Esophagus muscularis mucosa (tissue), 4 donors: ENCODE data around the gene GATAD2B. TPM values are rescaled to one million over a fixed set of nuclear protein-coding genes. Genes with fewer than 3 reads are reported as not detected.

Source experiments
- DNase-seq: peaks from one replicate; pipeline ENCODE4 v3.0.0-alpha.2; 2017; ENCODE audit errors: extremely low spot score
- H3K27ac ChIP-seq, 4 donors: fragments of 200-600 bp; sonication (generic); replicated peaks in 1 of 4; 1 replicate in 3 of 4; 2 replicates in 1 of 4; pipeline ENCODE4 v1.5.1; 2016 to 2019; ENCODE audit warnings: mild to moderate bottlenecking in 1 of 4
- H3K27me3 ChIP-seq, 4 donors: fragments of 200-600 bp; sonication (generic); one replicate each; pipeline versions ENCODE4 v1.5.1 to v1.6.0; 2016 to 2019
- H3K36me3 ChIP-seq, 4 donors: fragments of 200-600 bp; sonication (generic); one replicate each; pipeline ENCODE4 v1.5.1; 2016 to 2019
- H3K4me1 ChIP-seq, 4 donors: fragments of 200-600 bp; sonication (generic); one replicate each; pipeline ENCODE4 v1.5.1; 2016 to 2019
- H3K4me3 ChIP-seq, 4 donors: fragments of 200-600 bp; sonication (generic); 1 replicate in 2 of 4; 2 replicates in 2 of 4; pipeline ENCODE4 v1.5.1; 2016 to 2019; ENCODE audit warnings: mild to moderate bottlenecking in 4 of 4, moderate library complexity in 1 of 4
- H3K9me3 ChIP-seq, 4 donors: fragments of 200-600 bp; sonication (generic); 1 replicate in 3 of 4; 2 replicates in 1 of 4; pipeline ENCODE4 v1.5.1; 2016 to 2019
- CTCF ChIP-seq, 3 experiments: fragments of 200-600 bp in 2 of 3; fragments of 450-650 bp in 1 of 3; sonication (generic) in 2 of 3; IDR thresholded peaks; one replicate each; pipeline ENCODE4 v1.5.1; 2017 to 2019; ENCODE audit warnings: antibody characterized with exemption in 3 of 3, mild to moderate bottlenecking in 2 of 3, moderate library complexity in 1 of 3
- EP300 ChIP-seq: sonication (generic); formaldehyde crosslinking; IDR thresholded peaks from one replicate; pipeline ENCODE4 v1.6.1; 2017; ENCODE audit warnings: antibody characterized with exemption
- POLR2A ChIP-seq: fragments of 450-650 bp; IDR thresholded peaks from one replicate; pipeline ENCODE4 v1.6.1; 2017; ENCODE audit warnings: antibody characterized with exemption, moderate library complexity, mild to moderate bottlenecking, low read depth
- POLR2AphosphoS5 ChIP-seq, 2 donors: sonication (generic); formaldehyde crosslinking; IDR thresholded peaks; one replicate each; pipeline ENCODE4 v1.6.1; 2017; ENCODE audit warnings: antibody characterized with exemption in 2 of 2
- WGBS: methylation state at CpG from one replicate; pipeline ENCODE4 v1.1.5; 2018; 5-methylcytosine and 5-hydroxymethylcytosine counted together
- intact Hi-C: fragments of 100-400 bp; cut with DNase I; formaldehyde crosslinking; loops from one replicate; pipeline ENCODE4 v1.15.1; 2023
- total RNA-seq, 4 donors: library from RNA; depleted of rRNA; stranded (reverse); fragments of >200 nt; gene quantifications; one replicate each; pipeline versions ENCODE4 v1.1.0 to v1.2.1, GENCODE V29; 2016

Gene GATAD2B
- total RNA-seq, 4 donors from 2014 or later: 21.9 to 30.5 (median 26.4) TPM

- no peaks in the 10 kb centered on the region for H3K9me3 ChIP-seq
- 68% methylated on average over 4 of the region's 4 CpGs for WGBS
- H3K4me3 ChIP-seq: no peak overlapping the region
- H3K36me3 ChIP-seq: peaks cover 21 to 51% (median 42%) of the 10 kb centered on the region in 4 donors
- H3K27me3 ChIP-seq: no peaks in the 10 kb centered on the region
- H3K27ac ChIP-seq: peak overlapping the region in 3 of 4 donors; percentile 25 to 59 (median 44)
- peaks cover 5 to 14% (median 7%) of the 10 kb centered on the region in 4 donors for H3K4me1 ChIP-seq
- no peak for TF ChIP-seq CTCF (IDR thresholded peaks at IDR 0.05)
- TF ChIP-seq POLR2A: no peak
- no peak for TF ChIP-seq EP300
- no peak for TF ChIP-seq POLR2AphosphoS5 (IDR thresholded peaks at IDR 0.05)
- no peak for DNase-seq
- intact Hi-C loops: no loop called here
Observed at GRCh38 chr1:153928791-153929341, 6.1 kb upstream of the GATAD2B start.

GRCh38 chr1:153928245-153928644 lies 5.5 kb upstream of the GATAD2B start:
- no peak for DNase-seq
- WGBS: 81% methylated on average over 1 of the region's 1 CpG
- intact Hi-C loops: no loop called here
- Histone ChIP-seq H3K9me3 (no peaks in the 10 kb centered on the region), H3K4me3 (no peak overlapping the region), H3K36me3 (peaks cover 16 to 44% (median 36%) of the 10 kb centered on the region in 4 donors), H3K27me3 (no peaks in the 10 kb centered on the region), H3K4me1 (peaks cover 9 to 15% (median 12%) of the 10 kb centered on the region in 4 donors), H3K27ac (peak overlapping the region in 3 of 4 donors; percentile 25 to 59 (median 44))
- TF ChIP-seq CTCF (IDR thresholded peaks at IDR 0.05): no peak
- TF ChIP-seq EP300: no peak
- TF ChIP-seq POLR2A: no peak
- TF ChIP-seq POLR2AphosphoS5 (IDR thresholded peaks at IDR 0.05): no peak

- whole genome bisulfite sequencing: 77% methylated on average over 4 of the region's 4 CpGs
- Histone ChIP-seq H3K9me3 (no peaks in the 10 kb centered on the region), H3K4me3 (no peak overlapping the region), H3K36me3 (peaks cover 6 to 26% (median 19%) of the 10 kb centered on the region in 4 donors), H3K27me3 (no peaks in the 10 kb centered on the region), H3K27ac (no peak overlapping the region), H3K4me1 (peaks cover 14 to 18% (median 17%) of the 10 kb centered on the region in 4 donors)
- no peak for DNase-seq
- TF ChIP-seq POLR2AphosphoS5 (IDR thresholded peaks at IDR 0.05): no peak
- intact Hi-C loops: no loop called here
Observed at GRCh38 chr1:153926405-153926804, 3.6 kb upstream of the GATAD2B start.

- TF ChIP-seq POLR2AphosphoS5 (IDR thresholded peaks at IDR 0.05): no peak
- TF ChIP-seq CTCF (IDR thresholded peaks at IDR 0.05): peak in 1 of 3 experiments; percentile 6
- intact Hi-C loops: loop anchor here (5.0 kb wide), 2 partner anchors 55 to 125 kb away; partner anchors contain the start of gene JTB
- WGBS: 2% methylated on average over 34 of the region's 86 CpGs
- H3K27me3 ChIP-seq: no peaks in the 10 kb centered on the region
- H3K9me3 ChIP-seq: no peaks in the 10 kb centered on the region
- H3K36me3 ChIP-seq: peaks cover 0 to 11% (median 2%) of the 10 kb centered on the region in 4 donors
- DNase-seq: no peak
- peak overlapping the region; percentile 95 to 99 (median 98) for H3K27ac ChIP-seq
- peak overlapping the region; percentile 93 to 99 (median 97) for H3K4me3 ChIP-seq
- peaks cover 32 to 58% (median 54%) of the 10 kb centered on the region in 4 donors for H3K4me1 ChIP-seq
Observed at GRCh38 chr1:153922076-153922971, 448 bp downstream of the GATAD2B start.

- Histone ChIP-seq H3K27me3 (no peaks in the 10 kb centered on the region), H3K36me3 (peaks cover 0 to 11% (median 2%) of the 10 kb centered on the region in 4 donors), H3K27ac (peak overlapping the region; percentile 95 to 99 (median 98)), H3K4me1 (peaks cover 32 to 64% (median 59%) of the 10 kb centered on the region in 4 donors), H3K4me3 (peak overlapping the region; percentile 93 to 99 (median 97)), H3K9me3 (no peaks in the 10 kb centered on the region)
- WGBS: 4% methylated on average over 10 of the region's 10 CpGs
- intact Hi-C loops: loop anchor here (2.0 to 5.0 kb wide), 3 partner anchors 56 to 124 kb away; partner anchors contain the start of gene JTB
- TF ChIP-seq POLR2AphosphoS5 (IDR thresholded peaks at IDR 0.05): no peak
- no peak for TF ChIP-seq EP300
- no peak for TF ChIP-seq POLR2A
- no peak for TF ChIP-seq CTCF (IDR thresholded peaks at IDR 0.05)
- DNase-seq: no peak
Observed at GRCh38 chr1:153921803-153922075, 1.0 kb downstream of the GATAD2B start.
